CD4-positive, alpha-beta T cell (primary cell): ENCODE results near the gene MARCHF3. TPM values are rescaled to one million over a fixed set of nuclear protein-coding genes. Genes with fewer than 3 reads are reported as not detected.

Source experiments
- ATAC-seq: fragments of 200-7000 bp; cut with Tn5 transposase; one replicate; pipeline ENCODE4 v1.10.0; 2022; ENCODE audit warnings: mild to moderate bottlenecking; ENCODE audit not compliant: poor library complexity
- CTCF ChIA-PET: fragments of 350-600 bp; sonication (Branson Sonifier 250); formaldehyde crosslinking; loops from one replicate; lab custom pipeline; 2021; ENCODE audit warnings: antibody characterized with exemption, inconsistent platforms; lab: Charles Lee
- POLR2A ChIA-PET: fragments of 350-600 bp; sonication (Branson Sonifier 250); formaldehyde crosslinking; loops from one replicate; lab custom pipeline; 2021; ENCODE audit warnings: antibody characterized with exemption, inconsistent platforms; lab: Charles Lee
- DNase-seq, 14 experiments: peaks; one replicate each; pipeline ENCODE4 v3.0.0-alpha.2; 2013 to 2020; ENCODE audit warnings: mixed read lengths in 2 of 14
- H3K27ac ChIP-seq, 2 donors: one replicate each; pipeline versions ENCODE4 v1.5.1 to v1.7.0; 2013; ENCODE audit warnings: low read length in 2 of 2, low read depth in 1 of 2, mild to moderate bottlenecking in 1 of 2
- H3K27me3 ChIP-seq, 2 experiments: 1 replicate in 1 of 2; 2 replicates in 1 of 2; pipeline versions ENCODE4 v1.6.1 to v1.7.0; 2013; ENCODE audit warnings: low read length in 2 of 2, control low read depth in 1 of 2, mild to moderate bottlenecking in 1 of 2, moderate library complexity in 1 of 2; ENCODE audit not compliant: insufficient read depth in 2 of 2, control insufficient read depth in 1 of 2
- H3K36me3 ChIP-seq: one replicate; pipeline ENCODE4 v1.6.1; 2013; ENCODE audit warnings: low read length, control low read depth; ENCODE audit not compliant: insufficient read depth
- H3K4me1 ChIP-seq: one replicate; pipeline ENCODE4 v1.6.1; 2013; ENCODE audit warnings: low read length, control low read depth; ENCODE audit not compliant: insufficient read depth
- H3K4me3 ChIP-seq: one replicate; pipeline ENCODE4 v1.5.1; 2013; ENCODE audit warnings: mild to moderate bottlenecking, low read length, moderate library complexity
- H3K9me3 ChIP-seq, 2 experiments: 1 replicate in 1 of 2; 2 replicates in 1 of 2; pipeline versions ENCODE4 v1.6.1 to v1.7.0; 2013; ENCODE audit warnings: low read length in 2 of 2, mild to moderate bottlenecking in 2 of 2, control low read depth in 1 of 2, moderate library complexity in 1 of 2; ENCODE audit not compliant: control insufficient read depth in 1 of 2, insufficient read depth in 1 of 2
- H3K27ac Mint-ChIP-seq: one replicate; pipeline ENCODE4 v1.8.0; 2020; ENCODE audit warnings: mixed read lengths
- H3K27me3 Mint-ChIP-seq: one replicate; pipeline ENCODE4 v1.8.0; 2021; ENCODE audit warnings: mixed read lengths
- H3K36me3 Mint-ChIP-seq: one replicate; pipeline ENCODE4 v1.8.0; 2021; ENCODE audit warnings: low read depth, mixed read lengths
- H3K4me1 Mint-ChIP-seq: one replicate; pipeline ENCODE4 v1.8.0; 2021; ENCODE audit warnings: low read depth, mixed read lengths
- H3K4me3 Mint-ChIP-seq: one replicate; pipeline ENCODE4 v1.8.0; 2020; ENCODE audit warnings: mild to moderate bottlenecking, mixed read lengths
- H3K9me3 Mint-ChIP-seq: one replicate; pipeline ENCODE4 v1.8.0; 2020; ENCODE audit warnings: mixed read lengths
- intact Hi-C, 2 experiments: fragments of 100-400 bp; cut with DNase I in 1 of 2; cut with micrococcal nuclease in 1 of 2; formaldehyde crosslinking; loops; one replicate each; pipeline versions ENCODE4 v1.15.1 to v1.9.0; 2023 to 2025; cut with DNase I, micrococcal nuclease
- total RNA-seq, 174 experiments: library from RNA in 2 of 174; stranded (reverse) in 2 of 174; gene quantifications; one replicate each; pipeline ENCODE4 v1.2.3 and lab custom pipeline; 2021 to 2026
- TF ChIP-seq, protein P1 (sequence below): fragments of 200-600 bp; IDR thresholded peaks from one replicate; pipeline ENCODE4 v1.8.0; 2022; ENCODE audit warnings: antibody characterized with exemption, mild to moderate bottlenecking

The MARCHF3 gene
- total RNA-seq, 2 experiments from 2014 or later: 5.2 to 6.2 TPM

DNA sequence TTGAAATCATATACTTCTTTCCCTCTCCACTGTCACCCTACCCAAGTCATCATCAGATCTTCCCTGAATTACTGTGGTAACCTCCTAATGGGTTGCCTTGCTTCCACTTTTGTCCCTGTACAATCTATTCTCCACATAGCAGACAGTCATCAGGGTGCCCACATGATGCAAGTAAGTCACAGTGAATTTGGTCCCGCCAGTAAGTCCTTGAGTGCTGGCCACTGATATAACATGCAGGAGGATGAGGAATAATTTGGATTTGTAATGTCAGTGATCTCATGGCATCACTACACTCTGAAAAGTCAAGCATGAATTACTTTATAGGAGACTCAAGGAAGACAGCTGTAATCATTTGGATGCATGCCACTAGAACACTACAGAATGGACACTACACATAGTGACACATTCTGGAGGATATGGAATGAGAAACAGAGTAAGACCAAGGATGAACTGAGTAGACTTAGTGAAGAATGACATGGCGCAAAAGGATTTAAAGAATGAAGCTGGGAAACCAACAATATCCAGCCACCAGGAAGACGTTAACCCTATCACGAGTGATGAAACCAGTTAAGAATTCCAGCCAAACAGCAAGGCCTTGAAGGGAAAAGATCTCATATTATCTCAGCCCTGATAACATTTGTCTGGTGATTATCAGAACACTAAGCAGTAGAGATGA lies 28.6 kb downstream of the MARCHF3 start:
- Histone ChIP-seq H3K4me1 (no peaks in the 10 kb centered on the region), H3K9me3 (peaks cover 0 to 4% of the 10 kb centered on the region in 2 experiments), H3K27ac (no peak overlapping the region), H3K36me3 (no peaks in the 10 kb centered on the region), H3K4me3 (no peak overlapping the region), H3K27me3 (no peaks in the 10 kb centered on the region)
- H3K4me1 Mint-ChIP-seq: peaks cover 3% of the 10 kb centered on the region
- DNase-seq (no peak), ATAC-seq (no peak)
- TF ChIP-seq, protein P1, sequence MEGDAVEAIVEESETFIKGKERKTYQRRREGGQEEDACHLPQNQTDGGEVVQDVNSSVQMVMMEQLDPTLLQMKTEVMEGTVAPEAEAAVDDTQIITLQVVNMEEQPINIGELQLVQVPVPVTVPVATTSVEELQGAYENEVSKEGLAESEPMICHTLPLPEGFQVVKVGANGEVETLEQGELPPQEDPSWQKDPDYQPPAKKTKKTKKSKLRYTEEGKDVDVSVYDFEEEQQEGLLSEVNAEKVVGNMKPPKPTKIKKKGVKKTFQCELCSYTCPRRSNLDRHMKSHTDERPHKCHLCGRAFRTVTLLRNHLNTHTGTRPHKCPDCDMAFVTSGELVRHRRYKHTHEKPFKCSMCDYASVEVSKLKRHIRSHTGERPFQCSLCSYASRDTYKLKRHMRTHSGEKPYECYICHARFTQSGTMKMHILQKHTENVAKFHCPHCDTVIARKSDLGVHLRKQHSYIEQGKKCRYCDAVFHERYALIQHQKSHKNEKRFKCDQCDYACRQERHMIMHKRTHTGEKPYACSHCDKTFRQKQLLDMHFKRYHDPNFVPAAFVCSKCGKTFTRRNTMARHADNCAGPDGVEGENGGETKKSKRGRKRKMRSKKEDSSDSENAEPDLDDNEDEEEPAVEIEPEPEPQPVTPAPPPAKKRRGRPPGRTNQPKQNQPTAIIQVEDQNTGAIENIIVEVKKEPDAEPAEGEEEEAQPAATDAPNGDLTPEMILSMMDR: no peak
- intact Hi-C loops: no loop called here
- no peaks in the 10 kb centered on the region for H3K27me3 Mint-ChIP-seq
- no peak overlapping the region for H3K27ac Mint-ChIP-seq
- POLR2A ChIA-PET: no interaction called here
- no peaks in the 10 kb centered on the region for H3K36me3 Mint-ChIP-seq
- no peaks in the 10 kb centered on the region for H3K9me3 Mint-ChIP-seq
- no peak overlapping the region for H3K4me3 Mint-ChIP-seq
- CTCF ChIA-PET: no interaction called here

DNA sequence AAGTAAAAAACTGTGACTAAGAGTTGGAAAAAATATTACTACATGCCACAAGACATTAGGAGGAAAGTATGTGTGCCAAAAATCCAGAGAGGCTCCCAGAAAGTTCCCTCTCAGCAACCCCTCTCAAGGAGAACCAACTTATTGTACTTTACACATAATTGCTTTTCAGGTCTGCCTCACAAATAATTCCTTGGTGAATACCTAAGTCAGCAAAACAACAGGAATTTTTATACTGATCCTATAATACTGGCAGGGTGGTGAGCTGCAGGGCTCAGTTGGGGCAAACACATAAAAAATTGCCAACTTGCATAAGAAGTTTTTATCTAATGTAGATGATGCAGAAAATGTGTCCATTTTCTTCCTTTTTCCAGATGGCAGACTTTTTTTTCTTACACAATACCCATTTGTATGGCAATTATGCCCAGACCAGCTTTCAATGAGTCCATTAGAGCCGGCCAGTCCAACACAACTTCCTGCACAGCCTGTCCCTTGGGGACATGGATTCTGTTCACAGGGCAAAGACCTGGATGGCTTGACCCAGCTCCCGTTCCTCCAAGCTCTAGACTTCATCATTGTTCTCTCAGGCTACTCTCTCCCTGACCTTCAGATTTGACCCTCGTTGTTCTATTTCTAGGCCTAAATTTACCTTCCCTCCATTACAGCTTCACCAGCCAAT lies 31.3 kb downstream of the MARCHF3 start:
- H3K4me3 ChIP-seq: no peak overlapping the region
- no peak for DNase-seq
- intact Hi-C loops: no loop called here
- Mint-ChIP-seq H3K4me1 (peaks cover 14% of the 10 kb centered on the region), H3K27me3 (no peaks in the 10 kb centered on the region), H3K36me3 (no peaks in the 10 kb centered on the region), H3K9me3 (no peaks in the 10 kb centered on the region), H3K27ac (no peak overlapping the region), H3K4me3 (no peak overlapping the region)
- TF ChIP-seq, protein P1: no peak
- H3K27ac ChIP-seq: no peak overlapping the region
- no peaks in the 10 kb centered on the region for H3K27me3 ChIP-seq
- CTCF ChIA-PET: no interaction called here
- H3K36me3 ChIP-seq: no peaks in the 10 kb centered on the region
- ATAC-seq: no peak
- H3K4me1 ChIP-seq: no peaks in the 10 kb centered on the region
- POLR2A ChIA-PET: interaction anchor here (0.6 to 1.4 kb wide), 3 partner anchors 10 to 558 kb away, joined by 3 to 4 read pairs (median 3); no protein-coding TSS in a partner anchor
- H3K9me3 ChIP-seq: peaks cover 0 to 4% of the 10 kb centered on the region in 2 experiments

DNA sequence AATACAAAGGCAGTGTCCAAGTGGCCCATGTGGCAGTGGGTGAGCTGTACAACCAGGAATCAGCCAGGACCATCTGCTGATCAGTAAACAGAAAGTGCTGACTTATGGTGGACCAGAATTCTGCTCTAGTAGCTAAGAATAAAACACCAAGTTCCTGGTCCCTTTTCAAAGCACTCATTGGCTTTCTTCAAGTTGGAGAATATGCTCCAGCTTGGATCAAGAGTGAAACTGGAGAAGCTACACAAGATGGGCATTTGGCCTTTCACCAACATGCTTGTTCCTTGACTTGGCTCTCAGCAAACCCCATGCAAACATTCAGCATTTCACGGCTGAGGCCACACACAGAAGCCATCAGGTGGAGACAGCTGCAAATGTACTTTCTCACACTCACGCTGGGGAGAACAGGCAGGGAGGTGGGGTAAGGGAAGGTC lies 32.1 kb downstream of the MARCHF3 start:
- intact Hi-C loops: no loop called here
- H3K9me3 Mint-ChIP-seq: no peaks in the 10 kb centered on the region
- H3K9me3 ChIP-seq: no peaks in the 10 kb centered on the region
- DNase-seq (no peak), ATAC-seq (no peak)
- H3K36me3 Mint-ChIP-seq: no peaks in the 10 kb centered on the region
- no peaks in the 10 kb centered on the region for H3K4me1 ChIP-seq
- TF ChIP-seq, protein P1: no peak
- no peaks in the 10 kb centered on the region for H3K27me3 ChIP-seq
- H3K4me3 ChIP-seq: no peak overlapping the region
- H3K36me3 ChIP-seq: no peaks in the 10 kb centered on the region
- ChIA-PET POLR2A (no interaction called here), CTCF (no interaction called here)
- no peak overlapping the region for H3K4me3 Mint-ChIP-seq
- H3K27ac Mint-ChIP-seq: no peak overlapping the region
- H3K4me1 Mint-ChIP-seq: peaks cover 20% of the 10 kb centered on the region
- no peaks in the 10 kb centered on the region for H3K27me3 Mint-ChIP-seq
- H3K27ac ChIP-seq: no peak overlapping the region
